ENCODE results near the gene ASPSCR1.

ASPSCR1 gene

GRCh38 chr17:82019690-82020571, 42.5 kb downstream of the ASPSCR1 start:
- no peaks in the 10 kb centered on the region for H3K9me3 Mint-ChIP-seq
- H3K4me3 Mint-ChIP-seq = peak overlapping the region; percentile 43
- DNase-seq (ENCODE audit: low spot score) = peak; percentile 63
- no peak overlapping the region for H3K27ac Mint-ChIP-seq
- no peaks in the 10 kb centered on the region for H3K36me3 Mint-ChIP-seq (ENCODE audit: low read depth)
- H3K27me3 Mint-ChIP-seq (ENCODE audit: low read depth) = no peaks in the 10 kb centered on the region
- H3K4me1 Mint-ChIP-seq (ENCODE audit: low read depth) = peaks cover 15% of the 10 kb centered on the region

- Mint-ChIP-seq H3K36me3 (ENCODE audit: low read depth) (peaks cover 2% of the 10 kb centered on the region), H3K4me1 (ENCODE audit: low read depth) (peaks cover 15% of the 10 kb centered on the region), H3K4me3 (peak overlapping the region; percentile 18), H3K9me3 (no peaks in the 10 kb centered on the region), H3K27me3 (ENCODE audit: low read depth) (no peaks in the 10 kb centered on the region), H3K27ac (peak overlapping the region; percentile 20)
- DNase-seq (ENCODE audit: low spot score) = no peak
Observed at GRCh38 chr17:82020572-82021106, 43.2 kb downstream of the ASPSCR1 start.

- peaks cover 2% of the 10 kb centered on the region for H3K36me3 Mint-ChIP-seq (ENCODE audit: low read depth)
- H3K27ac Mint-ChIP-seq = peak overlapping the region; percentile 69
- no peaks in the 10 kb centered on the region for H3K27me3 Mint-ChIP-seq (ENCODE audit: low read depth)
Observed at GRCh38 chr17:82021107-82021899, 43.9 kb downstream of the ASPSCR1 start.

GRCh38 chr17:82021900-82022309, 44.5 kb downstream of the ASPSCR1 start:
- H3K9me3 Mint-ChIP-seq = no peaks in the 10 kb centered on the region
- H3K4me3 Mint-ChIP-seq = peak overlapping the region; percentile 87
- peak overlapping the region; percentile 31 for H3K27ac Mint-ChIP-seq
- no peak for DNase-seq (ENCODE audit: low spot score)
- H3K36me3 Mint-ChIP-seq (ENCODE audit: low read depth) = peaks cover 2% of the 10 kb centered on the region
- peaks cover 15% of the 10 kb centered on the region for H3K4me1 Mint-ChIP-seq (ENCODE audit: low read depth)
- no peaks in the 10 kb centered on the region for H3K27me3 Mint-ChIP-seq (ENCODE audit: low read depth)

More at GRCh38 chr17:82021107-82021899, 43.9 kb downstream of the ASPSCR1 start:
- DNase-seq (ENCODE audit: low spot score) = peak; percentile 40
- H3K9me3 Mint-ChIP-seq = no peaks in the 10 kb centered on the region
- peak overlapping the region; percentile 87 for H3K4me3 Mint-ChIP-seq
- peaks cover 15% of the 10 kb centered on the region for H3K4me1 Mint-ChIP-seq (ENCODE audit: low read depth)

GRCh38 chr17:82022310-82022980, 45.0 kb downstream of the ASPSCR1 start, which contains the start of gene CENPX:
Gene CENPX, minus strand, starts transcription at chr17:82022878. Its CDS starts 17 bp downstream, at chr17:82022861.
- no peaks in the 10 kb centered on the region for H3K27me3 Mint-ChIP-seq (ENCODE audit: low read depth)
- peak within 1 kb of the TSS; percentile 89 for H3K4me3 Mint-ChIP-seq
- peak within 1 kb of the TSS; percentile 69 for H3K27ac Mint-ChIP-seq
- no peak for DNase-seq (ENCODE audit: low spot score)
- no peaks in the 10 kb centered on the region for H3K9me3 Mint-ChIP-seq
- peaks cover 19% of the 10 kb centered on the region for H3K4me1 Mint-ChIP-seq (ENCODE audit: low read depth)
- H3K36me3 Mint-ChIP-seq (ENCODE audit: low read depth) = peaks cover 2% of the 10 kb centered on the region

GRCh38 chr17:82022981-82023446, 45.6 kb downstream of the ASPSCR1 start, which contains the start of gene LRRC45:
Gene LRRC45, plus strand, starts transcription at chr17:82023305. Its CDS starts 339 bp downstream, at chr17:82023644.
- DNase-seq (ENCODE audit: low spot score) = peak; percentile 100
- Mint-ChIP-seq H3K27ac (peak within 1 kb of the TSS; percentile 45), H3K9me3 (no peaks in the 10 kb centered on the region), H3K36me3 (ENCODE audit: low read depth) (peaks cover 5% of the 10 kb centered on the region), H3K27me3 (ENCODE audit: low read depth) (no peaks in the 10 kb centered on the region), H3K4me3 (peak within 1 kb of the TSS; percentile 89), H3K4me1 (ENCODE audit: low read depth) (peaks cover 21% of the 10 kb centered on the region)

GRCh38 chr17:82023447-82024241, 46.2 kb downstream of the ASPSCR1 start:
- H3K27me3 Mint-ChIP-seq (ENCODE audit: low read depth) = no peaks in the 10 kb centered on the region
- peaks cover 21% of the 10 kb centered on the region for H3K4me1 Mint-ChIP-seq (ENCODE audit: low read depth)
- H3K4me3 Mint-ChIP-seq = peak overlapping the region; percentile 89
- no peaks in the 10 kb centered on the region for H3K9me3 Mint-ChIP-seq
- H3K27ac Mint-ChIP-seq = no peak overlapping the region
- peaks cover 5% of the 10 kb centered on the region for H3K36me3 Mint-ChIP-seq (ENCODE audit: low read depth)
- DNase-seq (ENCODE audit: low spot score) = no peak

- Mint-ChIP-seq H3K27me3 (ENCODE audit: low read depth) (no peaks in the 10 kb centered on the region), H3K4me1 (ENCODE audit: low read depth) (peaks cover 21% of the 10 kb centered on the region), H3K9me3 (no peaks in the 10 kb centered on the region), H3K27ac (no peak overlapping the region), H3K36me3 (ENCODE audit: low read depth) (peaks cover 9% of the 10 kb centered on the region), H3K4me3 (no peak overlapping the region)
- no peak for DNase-seq (ENCODE audit: low spot score)
Observed at GRCh38 chr17:82024859-82025258, 47.4 kb downstream of the ASPSCR1 start.

GRCh38 chr17:82025401-82026107, 48.1 kb downstream of the ASPSCR1 start:
- H3K9me3 Mint-ChIP-seq = no peaks in the 10 kb centered on the region
- no peaks in the 10 kb centered on the region for H3K27me3 Mint-ChIP-seq (ENCODE audit: low read depth)
- peaks cover 21% of the 10 kb centered on the region for H3K4me1 Mint-ChIP-seq (ENCODE audit: low read depth)
- H3K36me3 Mint-ChIP-seq (ENCODE audit: low read depth) = peaks cover 9% of the 10 kb centered on the region
- H3K4me3 Mint-ChIP-seq = peak overlapping the region; percentile 26
- no peak for DNase-seq (ENCODE audit: low spot score)
- H3K27ac Mint-ChIP-seq = no peak overlapping the region

- no peak for DNase-seq (ENCODE audit: low spot score)
- no peaks in the 10 kb centered on the region for H3K9me3 Mint-ChIP-seq
- peaks cover 11% of the 10 kb centered on the region for H3K36me3 Mint-ChIP-seq (ENCODE audit: low read depth)
- peaks cover 14% of the 10 kb centered on the region for H3K4me1 Mint-ChIP-seq (ENCODE audit: low read depth)
- H3K4me3 Mint-ChIP-seq = no peak overlapping the region
- no peaks in the 10 kb centered on the region for H3K27me3 Mint-ChIP-seq (ENCODE audit: low read depth)
- no peak overlapping the region for H3K27ac Mint-ChIP-seq
Observed at GRCh38 chr17:82028246-82028645, 50.8 kb downstream of the ASPSCR1 start.

- peaks cover 11% of the 10 kb centered on the region for H3K4me1 Mint-ChIP-seq (ENCODE audit: low read depth)
- no peaks in the 10 kb centered on the region for H3K27me3 Mint-ChIP-seq (ENCODE audit: low read depth)
- H3K9me3 Mint-ChIP-seq = no peaks in the 10 kb centered on the region
- no peak overlapping the region for H3K4me3 Mint-ChIP-seq
- H3K36me3 Mint-ChIP-seq (ENCODE audit: low read depth) = peaks cover 11% of the 10 kb centered on the region
- no peak for DNase-seq (ENCODE audit: low spot score)
- H3K27ac Mint-ChIP-seq = no peak overlapping the region
Observed at GRCh38 chr17:82028966-82029365, 51.5 kb downstream of the ASPSCR1 start.

- Mint-ChIP-seq H3K4me3 (peak overlapping the region; percentile 43), H3K36me3 (ENCODE audit: low read depth) (peaks cover 11% of the 10 kb centered on the region), H3K27ac (no peak overlapping the region), H3K4me1 (ENCODE audit: low read depth) (peaks cover 7% of the 10 kb centered on the region), H3K27me3 (ENCODE audit: low read depth) (no peaks in the 10 kb centered on the region), H3K9me3 (no peaks in the 10 kb centered on the region)
- DNase-seq (ENCODE audit: low spot score) = no peak
Observed at GRCh38 chr17:82029391-82029790, 52.0 kb downstream of the ASPSCR1 start.

All from T-helper 2 cell treated with Interferon-gamma antibody and Interleukin-4, amounts not matched to agents 5 μg/mL and 100 μg/mL, for 36 hours (primary cell).